CD14-positive monocyte (primary cell): ENCODE data around the gene COPS3. TPM values are rescaled to one million over a fixed set of nuclear protein-coding genes. Genes with fewer than 3 reads are reported as not detected.

Experiments used
- DNase-seq, 3 donors: peaks; one replicate each; pipeline ENCODE4 v3.0.0-alpha.2; 2011 to 2022
- H2AFZ ChIP-seq: 2 replicates; pipeline ENCODE4 v1.6.0; 2012; ENCODE audit warnings: mild to moderate bottlenecking, low read depth, low read length, inconsistent platforms; ENCODE audit not compliant: insufficient read depth, poor library complexity, severe bottlenecking
- H3K27ac ChIP-seq, 2 donors: 1 replicate in 1 of 2; 2 replicates in 1 of 2; pipeline ENCODE4 v1.5.1; 2012 to 2013; ENCODE audit warnings: low read length in 2 of 2, control low read depth in 1 of 2, inconsistent platforms in 1 of 2, low read depth in 1 of 2, mild to moderate bottlenecking in 1 of 2
- H3K27me3 ChIP-seq, 2 donors: one replicate each; pipeline versions ENCODE4 v1.6.0 to v1.6.1; 2011 to 2013; ENCODE audit warnings: low read length in 2 of 2; ENCODE audit not compliant: control insufficient read depth in 2 of 2, insufficient read depth in 2 of 2
- H3K36me3 ChIP-seq, 2 donors: replicated peaks in 1 of 2; 1 replicate in 1 of 2; 2 replicates in 1 of 2; pipeline versions ENCODE4 v1.5.1 to v1.6.1; 2012 to 2013; ENCODE audit warnings: low read length in 2 of 2, control low read depth in 1 of 2, inconsistent platforms in 1 of 2, mild to moderate bottlenecking in 1 of 2; ENCODE audit not compliant: insufficient read depth in 2 of 2, control insufficient read depth in 1 of 2
- H3K4me1 ChIP-seq, 2 donors: 1 replicate in 1 of 2; 2 replicates in 1 of 2; pipeline versions ENCODE4 v1.5.1 to v1.6.1; 2012 to 2013; ENCODE audit warnings: low read length in 2 of 2, control low read depth in 1 of 2, inconsistent platforms in 1 of 2, mild to moderate bottlenecking in 1 of 2, moderate library complexity in 1 of 2; ENCODE audit not compliant: insufficient read depth in 2 of 2, control insufficient read depth in 1 of 2
- H3K4me2 ChIP-seq: replicated peaks from 2 replicates; pipeline ENCODE3; 2012; ENCODE audit warnings: low read length, moderate library complexity, mild to moderate bottlenecking; ENCODE audit not compliant: poor library complexity, severe bottlenecking; ENCODE audit errors: extremely low read depth
- H3K4me3 ChIP-seq, 3 experiments: fragments of 200-600 bp in 1 of 3; sonication (generic) in 1 of 3; replicated peaks in 1 of 3; 1 replicate in 2 of 3; 2 replicates in 1 of 3; pipeline ENCODE4 v1.5.1; 2011 to 2013; ENCODE audit warnings: low read length in 3 of 3, mild to moderate bottlenecking in 3 of 3, control low read depth in 2 of 3, low read depth in 2 of 3, inconsistent platforms in 1 of 3, moderate library complexity in 1 of 3
- H3K79me2 ChIP-seq: 2 replicates; pipeline ENCODE4 v1.6.0; 2012; ENCODE audit warnings: mild to moderate bottlenecking, control low read depth, inconsistent platforms, low read length, moderate library complexity; ENCODE audit not compliant: insufficient read depth
- H3K9ac ChIP-seq: 2 replicates; pipeline ENCODE4 v1.6.0; 2017; ENCODE audit warnings: low read length, mild to moderate bottlenecking; ENCODE audit not compliant: insufficient read depth, poor library complexity, severe bottlenecking
- H3K9me3 ChIP-seq, 2 donors: replicated peaks in 1 of 2; 1 replicate in 1 of 2; 2 replicates in 1 of 2; pipeline versions ENCODE4 v1.5.1 to v1.6.1; 2012 to 2013; ENCODE audit warnings: low read length in 2 of 2, control low read depth in 1 of 2; ENCODE audit not compliant: control insufficient read depth in 1 of 2, insufficient read depth in 1 of 2
- H4K20me1 ChIP-seq: 2 replicates; pipeline ENCODE4 v1.6.0; 2012; ENCODE audit warnings: mild to moderate bottlenecking, low read length, control low read depth, moderate library complexity; ENCODE audit not compliant: insufficient read depth
- H3K27ac Mint-ChIP-seq, 7 donors: one replicate each; pipeline ENCODE4 v1.8.0; 2020; ENCODE audit warnings: mild to moderate bottlenecking in 7 of 7, mixed read lengths in 7 of 7, moderate library complexity in 6 of 7, inconsistent platforms in 2 of 7
- H3K27me3 Mint-ChIP-seq, 3 donors: one replicate each; pipeline ENCODE4 v1.8.0; 2021 to 2022; ENCODE audit warnings: low read depth in 3 of 3, mild to moderate bottlenecking in 3 of 3, mixed read lengths in 3 of 3, moderate library complexity in 3 of 3, inconsistent platforms in 1 of 3
- H3K36me3 Mint-ChIP-seq, 2 donors: one replicate each; pipeline ENCODE4 v1.8.0; 2020; ENCODE audit warnings: mixed read lengths in 2 of 2, inconsistent platforms in 1 of 2, mild to moderate bottlenecking in 1 of 2
- H3K4me1 Mint-ChIP-seq: one replicate; pipeline ENCODE4 v1.8.0; 2020; ENCODE audit warnings: mild to moderate bottlenecking, mixed read lengths
- H3K4me3 Mint-ChIP-seq, 2 donors: one replicate each; pipeline ENCODE4 v1.8.0; 2020; ENCODE audit warnings: mild to moderate bottlenecking in 2 of 2, mixed read lengths in 2 of 2, moderate library complexity in 1 of 2
- H3K9me3 Mint-ChIP-seq, 7 donors: one replicate each; pipeline ENCODE4 v1.8.0; 2020 to 2022; ENCODE audit warnings: mixed read lengths in 7 of 7, mild to moderate bottlenecking in 6 of 7, moderate library complexity in 6 of 7, inconsistent platforms in 2 of 7
- CTCF ChIP-seq: fragments of 200-600 bp; IDR thresholded peaks from one replicate; pipeline ENCODE4 v1.8.0; 2022; ENCODE audit warnings: antibody characterized with exemption, mild to moderate bottlenecking
- WGBS: methylation state at CpG from one replicate; pipeline ENCODE4 v1.1.5; 2013; ENCODE audit warnings: missing lambda C conversion rate; ENCODE audit not compliant: insufficient coverage; 5-methylcytosine and 5-hydroxymethylcytosine counted together
- intact Hi-C, 2 donors: fragments of 100-400 bp; cut with micrococcal nuclease; formaldehyde crosslinking; loops; one replicate each; pipeline versions ENCODE4 v1.15.0 to v1.15.1; 2023
- polyA minus RNA-seq: library from RNA; depleted of rRNA, polyadenylated mRNA; stranded (reverse); fragments of >200 nt; gene quantifications from 2 replicates; pipeline ENCODE4 v1.2.3, GENCODE V29; 2012
- polyA plus RNA-seq, 3 donors: library from polyadenylated mRNA; depleted of rRNA in 1 of 3; unstranded in 2 of 3; stranded (reverse) in 1 of 3; fragments of 300-500 nt in 2 of 3; fragments of >200 nt in 1 of 3; fragmentation: Illumina TruSeq in 2 of 3; gene quantifications; 1 replicate in 2 of 3; 2 replicates in 1 of 3; pipeline ENCODE4 v1.2.3, GENCODE V29; 2012 to 2021
- total RNA-seq, 12 experiments: library from RNA in 1 of 12; stranded (reverse) in 1 of 12; fragments of 120-200 nt in 1 of 12; gene quantifications; one replicate each; pipeline ENCODE4 v1.2.4 and lab custom pipeline; 2013 to 2026; ENCODE audit warnings: mixed read lengths in 6 of 12, inconsistent platforms in 1 of 12

COPS3 gene
- total RNA-seq (2013): 96.7 TPM
- polyA plus RNA-seq (100 to 1,000 TPM in 2 of 3 donors, 10 to 100 TPM in 1; 47.6 to 122 (median 117) TPM), polyA minus RNA-seq (28.5 and 37.0 TPM in 2 replicates), total RNA-seq (lab: John Stamatoyannopoulos, UW) (15.2 to 80.0 (median 56.3) reads per million in 11 experiments)

GRCh38 chr17:17280613-17281549 is at the start of gene COPS3:
Gene COPS3, minus strand, starts transcription at chr17:17281246. Its CDS starts 60 bp downstream, at chr17:17281186.
- H3K36me3 Mint-ChIP-seq: no peaks in the 10 kb centered on the region

More at GRCh38 chr17:17280613-17281549, at the start of gene COPS3:
- intact Hi-C loops: loop anchor here (2.0 to 5.0 kb wide), 2 partner anchors 44 kb away; partner anchors contain the start of gene FLCN (in 2 of the 2)
- Mint-ChIP-seq H3K9me3 (no peaks in the 10 kb centered on the region), H3K4me3 (peak within 1 kb of the TSS; percentile 79 to 96), H3K27me3 (peaks cover 0 to 2% (median 0%) of the 10 kb centered on the region in 3 donors), H3K27ac (peak within 1 kb of the TSS; percentile 89 to 97 (median 95)), H3K4me1 (peaks cover 54% of the 10 kb centered on the region)
- Histone ChIP-seq H3K27ac (peak within 1 kb of the TSS; percentile 90 to 95), H3K36me3 (no peaks in the 10 kb centered on the region), H3K4me2 (peak within 1 kb of the TSS; percentile 76), H2AFZ (peak within 1 kb of the TSS; percentile 95), H3K4me3 (peak within 1 kb of the TSS; percentile 57 to 94 (median 87)), H4K20me1 (peaks cover 44% of the 10 kb centered on the region), H3K9me3 (no peaks in the 10 kb centered on the region), H3K27me3 (no peaks in the 10 kb centered on the region), H3K4me1 (peaks cover 54 to 64% of the 10 kb centered on the region in 2 donors), H3K79me2 (peaks cover 49% of the 10 kb centered on the region), H3K9ac (peak within 1 kb of the TSS; percentile 92)
- no peak for TF ChIP-seq CTCF
- DNase-seq: peak; percentile 93 to 97 (median 96)
- under 1% methylated on average over 75 of the region's 80 CpGs for WGBS
